Caki2 (cell line): ENCODE data around the gene ATXN3. TPM values are rescaled to one million over a fixed set of nuclear protein-coding genes. Genes with fewer than 3 reads are reported as not detected.

Experiments
- DNase-seq: peaks from one replicate; pipeline ENCODE4 v3.0.0-alpha.2; 2015; ENCODE audit warnings: low read depth
- in situ Hi-C: cut with HindIII; loops from 2 replicates; pipeline ENCODE4 v1.10.0; 2016; ENCODE audit warnings: low sequenced_read_pairs, low pct_unique_long_range_greater_than_20kb, mixed read lengths
- total RNA-seq: library from RNA; depleted of rRNA; stranded (reverse); fragments of >200 nt; shearing (Covaris generic); gene quantifications from 2 replicates; pipeline ENCODE4 v1.2.3, GENCODE V29; 2014; ENCODE audit warnings: low replicate concordance; rRNA removed

The ATXN3 gene
- total RNA-seq = 9.5 and 10.9 TPM in 2 replicates

DNA sequence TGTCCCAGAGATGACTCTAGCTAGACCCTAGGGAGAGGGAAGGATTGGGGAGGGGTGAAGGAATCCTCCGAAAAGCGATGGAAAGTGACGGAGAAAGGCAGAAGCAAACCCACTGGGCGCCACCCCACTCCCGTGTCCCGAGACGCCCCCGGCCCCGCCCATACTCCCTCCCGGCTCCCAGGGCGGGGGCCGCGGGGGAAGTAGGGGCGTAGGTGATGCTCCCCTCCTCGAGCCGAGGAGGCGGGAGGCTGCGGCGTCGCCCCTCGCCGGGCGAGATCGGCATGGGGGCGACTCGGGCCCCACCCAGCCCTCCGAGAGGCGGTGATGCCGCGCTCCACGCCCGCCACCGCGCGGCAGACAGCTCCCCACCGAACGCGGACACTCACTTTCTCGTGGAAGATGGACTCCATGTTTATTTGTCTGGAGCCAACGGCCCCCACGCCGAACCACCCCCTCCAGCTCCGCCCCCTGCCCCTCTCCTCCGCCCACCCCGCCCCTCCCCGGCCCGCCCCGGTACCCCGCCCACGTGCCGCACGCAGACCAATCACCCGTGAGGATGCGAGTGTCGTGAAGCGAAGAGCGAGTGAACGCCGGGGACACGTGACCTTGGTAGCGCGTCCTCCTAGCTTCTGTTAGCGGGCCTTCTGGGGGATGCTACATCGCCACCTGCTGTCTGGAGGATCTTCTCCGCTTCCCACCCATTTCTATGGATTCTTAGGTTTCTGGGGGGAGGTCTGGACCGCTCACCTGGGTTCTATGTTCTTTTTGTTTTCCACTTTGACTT lies at the start of gene ATXN3:
TSS of gene ATXN3 (minus strand) at position 440 of the 784 bp plus-strand sequence. CDS start at position 410, 30 bp downstream.
- DNase-seq = peak; percentile 82
- in situ Hi-C loops = no loop called here

DNA sequence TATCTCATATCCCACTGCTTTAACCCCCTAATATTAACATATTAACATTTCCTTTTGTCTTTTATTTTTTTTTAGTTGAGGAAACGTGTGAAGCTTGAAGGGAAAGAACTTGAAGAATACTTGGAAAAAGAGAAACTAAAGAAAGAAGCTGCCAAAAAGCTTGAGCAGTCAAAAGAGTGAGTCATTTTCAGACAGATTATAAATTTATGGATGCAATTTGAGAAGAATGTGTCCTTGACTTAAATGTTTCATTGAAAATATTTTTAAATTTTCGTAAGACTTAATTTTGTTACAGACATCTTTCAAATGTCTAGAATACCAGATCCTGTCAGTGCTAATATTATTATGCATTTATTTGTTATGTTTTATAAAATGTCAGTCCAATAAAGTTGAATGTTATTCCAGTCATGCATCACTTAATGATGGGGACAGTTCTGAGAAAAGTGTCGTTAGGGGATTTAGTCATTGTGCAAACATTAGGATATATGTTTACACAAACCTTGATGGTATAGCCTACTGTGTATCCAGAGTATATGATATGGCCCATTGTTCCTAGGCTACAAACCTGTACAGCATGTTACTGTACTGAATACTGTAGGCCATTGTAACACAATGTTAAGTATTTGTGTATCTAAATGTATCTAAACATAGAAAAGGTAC lies 48.0 kb upstream of the ATXN3 start:
- in situ Hi-C loops = no loop called here
- DNase-seq = peak; percentile 22

DNA sequence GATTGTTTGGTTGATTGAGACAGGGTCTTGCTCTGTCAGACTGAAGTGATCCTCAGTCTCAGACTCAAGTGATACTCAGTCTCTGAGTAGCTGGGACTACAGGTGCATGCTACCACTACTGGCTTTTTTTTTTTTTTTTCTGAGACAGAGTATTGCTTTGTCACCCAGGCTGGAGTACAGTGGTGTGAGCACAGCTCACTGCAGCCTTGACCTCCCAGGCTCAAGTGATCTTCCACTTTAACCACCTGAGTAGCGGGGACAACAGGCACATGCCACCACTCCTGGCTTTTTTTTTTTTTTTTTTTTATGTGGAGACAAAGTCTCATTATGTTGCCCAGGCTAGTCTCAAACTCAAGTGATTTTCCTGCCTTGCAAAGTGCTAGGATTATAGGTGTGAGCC lies 47.2 kb upstream of the ATXN3 start:
- in situ Hi-C loops = no loop called here
- no peak for DNase-seq

DNA sequence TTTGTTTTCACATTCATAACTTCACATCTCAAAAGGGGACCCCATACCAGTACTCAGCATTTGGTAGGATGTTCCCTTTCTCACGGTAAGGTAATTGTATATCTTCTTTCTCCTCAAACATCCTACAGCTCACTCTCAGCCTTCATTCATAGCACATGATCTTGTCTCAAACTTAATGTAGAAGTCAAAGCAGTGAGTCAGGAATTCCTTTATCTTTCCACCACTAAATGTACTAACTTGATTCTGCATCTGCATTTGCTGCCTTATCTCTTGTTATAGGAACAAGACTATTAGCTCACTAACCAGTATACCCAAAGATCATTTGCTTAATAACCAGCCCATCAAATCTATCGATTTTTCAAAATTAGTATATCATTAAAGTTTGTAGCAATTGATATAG lies 38.3 kb upstream of the ATXN3 start:
- in situ Hi-C loops = no loop called here
- no peak for DNase-seq

DNA sequence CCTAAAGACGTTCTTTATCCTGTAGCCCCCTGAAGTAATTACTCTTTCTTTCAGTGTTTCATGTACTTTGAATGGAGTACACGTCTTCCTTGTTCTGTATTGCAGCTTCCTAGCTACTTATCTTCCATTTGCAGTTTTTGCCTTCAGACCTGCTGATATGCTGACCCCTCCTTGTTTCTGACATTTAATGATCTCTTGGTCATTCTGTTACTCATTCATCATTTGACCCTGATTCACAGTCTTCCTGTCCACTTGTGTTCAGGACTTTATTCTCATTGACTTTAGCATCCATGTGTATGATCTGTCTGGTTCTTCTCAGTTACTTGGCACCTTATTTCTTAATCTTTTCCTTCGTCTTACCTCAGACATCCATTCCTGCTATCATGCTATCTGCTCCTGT lies 37.6 kb upstream of the ATXN3 start:
- in situ Hi-C loops = no loop called here

DNA sequence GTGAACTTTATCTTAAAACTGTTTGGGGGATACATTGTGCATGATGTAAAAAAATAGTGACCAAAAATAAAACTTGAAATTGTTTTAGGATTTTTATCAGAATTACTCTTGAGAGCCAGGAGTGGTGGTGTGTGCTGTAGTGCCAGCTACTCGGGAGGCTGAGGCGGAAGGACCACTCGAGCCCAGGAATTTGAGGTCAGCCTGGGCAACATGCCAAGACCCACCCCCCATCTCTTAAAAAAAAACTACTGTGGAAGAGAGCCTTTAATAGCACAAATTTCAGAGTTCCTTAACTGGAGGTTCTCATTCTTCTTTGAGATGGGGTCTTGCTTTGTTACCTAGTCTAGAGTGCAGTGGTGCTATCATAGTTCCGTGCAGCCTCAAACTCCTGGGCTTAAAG lies 36.9 kb upstream of the ATXN3 start:
- in situ Hi-C loops = no loop called here
- DNase-seq = no peak

More for the DNA sequence above, 37.6 kb upstream of the ATXN3 start:
- DNase-seq = no peak

DNA sequence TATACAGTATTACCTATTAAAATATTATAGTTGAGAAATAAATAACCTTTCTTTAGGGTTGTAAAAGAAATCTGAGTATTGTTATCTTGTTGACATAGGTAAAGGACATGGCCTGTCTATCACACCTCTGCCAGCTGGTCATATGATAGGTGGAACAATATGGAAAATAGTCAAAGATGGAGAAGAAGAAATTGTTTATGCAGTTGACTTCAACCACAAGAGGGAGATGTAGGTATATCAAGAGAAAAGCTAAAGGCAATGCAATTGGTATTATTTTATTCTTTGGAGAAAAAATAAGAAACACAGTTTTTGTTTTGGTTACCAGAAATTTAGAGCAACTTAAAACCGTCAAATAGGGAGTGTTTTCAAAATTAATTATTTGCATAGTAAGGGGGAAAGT lies 28.9 kb upstream of the ATXN3 start:
- in situ Hi-C loops = no loop called here
- peak; percentile 18 for DNase-seq

DNA sequence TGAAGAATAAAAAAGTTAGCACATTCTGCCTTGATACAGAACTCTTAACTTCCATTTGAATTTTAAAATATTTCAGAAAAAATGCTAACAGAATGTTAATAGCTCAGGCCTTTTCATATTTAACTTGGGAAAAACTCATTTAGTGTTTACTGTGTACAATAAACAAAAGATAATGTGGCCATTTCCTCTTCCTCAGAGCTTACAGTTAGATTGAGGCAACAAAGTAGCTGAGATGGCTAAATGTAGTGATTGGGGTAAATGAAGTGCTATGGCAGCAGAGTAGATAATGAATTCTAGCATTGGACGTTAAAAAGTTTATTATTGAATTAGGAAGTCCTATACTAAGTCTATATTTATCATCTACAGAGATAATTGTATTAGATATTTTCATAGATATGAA lies 28.1 kb upstream of the ATXN3 start:
- in situ Hi-C loops = no loop called here
- DNase-seq = no peak

DNA sequence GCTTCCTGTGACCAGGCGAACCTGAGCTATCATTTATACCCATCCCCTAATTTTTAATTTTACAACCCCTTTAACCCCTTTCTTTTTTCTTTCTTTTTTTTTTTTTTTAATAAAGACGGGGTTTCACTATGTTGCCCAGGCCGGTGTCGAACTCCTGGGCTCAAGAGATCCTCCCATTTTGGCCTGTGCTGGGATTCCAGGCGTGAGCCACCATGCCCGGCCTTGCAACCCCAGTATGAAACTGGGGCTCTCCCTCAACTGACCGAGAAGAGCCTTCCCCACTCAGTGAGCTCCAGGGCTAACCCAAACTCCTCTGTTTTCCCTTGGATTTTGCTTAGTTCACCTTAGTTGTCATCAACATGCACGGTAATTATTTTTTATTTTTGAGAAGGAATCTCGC lies 16.4 kb upstream of the ATXN3 start:
- DNase-seq = no peak
- in situ Hi-C loops = no loop called here

DNA sequence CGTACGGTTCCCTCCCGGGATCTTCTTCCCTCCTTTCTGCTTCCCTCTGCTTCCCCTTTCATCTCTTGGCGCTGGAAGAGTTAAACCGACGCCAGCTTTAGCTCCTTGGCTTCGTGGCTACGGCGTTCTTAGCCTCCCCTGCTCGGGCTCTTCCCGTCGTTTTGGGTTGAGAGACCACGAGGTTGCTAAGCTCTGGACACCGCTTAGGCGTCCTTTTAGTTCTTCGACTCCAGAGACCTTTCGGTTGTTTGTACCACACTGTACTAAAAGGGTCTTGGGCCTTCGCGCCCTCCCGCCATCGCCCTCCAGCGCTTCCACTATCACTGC lies 15.9 kb upstream of the ATXN3 start:
- in situ Hi-C loops = no loop called here

DNA sequence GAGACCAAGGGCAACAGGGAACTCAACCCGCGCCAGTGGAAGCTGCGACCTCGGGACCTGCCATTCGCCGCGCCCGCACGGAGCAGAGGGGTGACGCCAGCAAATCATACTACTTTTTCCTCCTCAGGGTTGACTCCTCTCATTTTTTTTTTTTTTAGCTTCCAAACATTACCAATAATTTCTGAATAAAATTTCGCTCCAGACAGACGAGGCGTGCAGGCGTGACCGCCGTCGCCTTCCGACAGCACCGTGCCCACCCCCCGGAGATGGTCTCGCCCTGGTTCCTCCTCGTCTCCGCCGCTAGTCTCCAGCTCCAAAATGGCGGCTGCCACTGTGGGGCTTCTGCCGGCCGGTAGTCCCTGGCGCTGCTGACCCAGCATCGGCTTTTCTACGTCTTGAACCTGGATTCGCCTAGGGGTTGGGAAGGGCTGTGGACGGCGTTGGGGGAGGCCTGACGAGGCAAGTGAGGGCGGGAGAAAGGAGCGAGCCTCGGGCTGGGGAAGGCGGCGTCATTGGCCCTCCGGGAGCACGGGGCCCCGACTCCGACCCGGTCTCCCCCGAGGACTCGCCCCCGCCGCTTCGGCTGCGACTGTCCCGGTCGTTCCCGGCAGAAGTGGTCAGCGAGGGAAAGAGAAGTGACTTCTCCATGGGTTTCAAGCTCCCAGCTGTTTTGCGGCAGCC lies 15.4 kb upstream of the ATXN3 start, which contains the start of the genes CPSF2 and NDUFB1:
TSS of gene CPSF2 (plus strand) at position 300 of the 681 bp plus-strand sequence. CDS start 9,016 bp downstream, outside the sequence.
TSS of gene NDUFB1 (minus strand) at position 37 of the 681 bp plus-strand sequence. CDS start 4,069 bp downstream, outside the sequence.
- DNase-seq = peak; percentile 80
- in situ Hi-C loops = no loop called here

More for the DNA sequence above, 15.9 kb upstream of the ATXN3 start:
- no peak for DNase-seq

DNA sequence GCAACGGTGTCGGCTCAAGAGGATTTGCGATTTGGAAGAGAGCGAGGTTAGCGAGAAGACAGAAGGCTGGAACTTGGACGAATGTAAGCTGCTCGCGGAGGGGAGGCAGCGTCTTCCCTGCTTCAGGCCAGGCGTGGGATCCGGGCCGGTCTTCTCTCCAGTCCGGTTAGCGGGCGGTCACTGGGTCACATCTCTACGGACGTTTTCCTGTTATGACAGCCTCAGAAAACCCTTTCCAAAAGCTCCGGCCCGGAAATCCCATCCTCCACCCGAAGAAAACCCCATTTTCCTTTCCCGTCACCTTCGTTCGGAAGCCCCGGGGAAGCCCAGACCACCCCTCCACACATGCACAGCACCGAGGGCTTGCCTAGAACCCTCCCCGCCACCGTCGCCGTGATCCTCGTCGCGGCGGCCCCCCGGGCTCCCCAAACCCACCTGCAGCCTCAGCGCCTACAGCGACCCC lies 14.9 kb upstream of the ATXN3 start:
- in situ Hi-C loops = no loop called here
- no peak for DNase-seq

DNA sequence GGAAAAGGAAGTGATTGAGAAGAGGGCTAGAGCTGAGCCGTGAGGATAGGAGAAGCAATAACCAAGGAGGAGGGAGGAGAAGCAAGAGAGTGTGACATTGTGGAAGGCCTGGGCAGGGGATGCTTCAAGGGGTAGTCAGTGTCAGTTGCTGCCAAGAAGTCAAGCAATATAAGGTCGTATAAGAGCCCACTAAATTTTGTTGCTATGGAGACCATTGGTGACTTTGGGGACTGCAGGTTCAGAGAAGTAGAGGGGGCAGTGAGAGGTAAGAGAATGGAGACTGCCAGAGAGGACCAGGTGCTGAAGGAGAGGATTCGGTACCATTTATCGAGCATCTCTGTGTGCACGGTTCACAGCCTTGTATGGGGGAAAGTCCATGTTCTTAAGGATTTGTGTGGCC lies 3.1 kb upstream of the ATXN3 start:
- DNase-seq = no peak
- in situ Hi-C loops = no loop called here

DNA sequence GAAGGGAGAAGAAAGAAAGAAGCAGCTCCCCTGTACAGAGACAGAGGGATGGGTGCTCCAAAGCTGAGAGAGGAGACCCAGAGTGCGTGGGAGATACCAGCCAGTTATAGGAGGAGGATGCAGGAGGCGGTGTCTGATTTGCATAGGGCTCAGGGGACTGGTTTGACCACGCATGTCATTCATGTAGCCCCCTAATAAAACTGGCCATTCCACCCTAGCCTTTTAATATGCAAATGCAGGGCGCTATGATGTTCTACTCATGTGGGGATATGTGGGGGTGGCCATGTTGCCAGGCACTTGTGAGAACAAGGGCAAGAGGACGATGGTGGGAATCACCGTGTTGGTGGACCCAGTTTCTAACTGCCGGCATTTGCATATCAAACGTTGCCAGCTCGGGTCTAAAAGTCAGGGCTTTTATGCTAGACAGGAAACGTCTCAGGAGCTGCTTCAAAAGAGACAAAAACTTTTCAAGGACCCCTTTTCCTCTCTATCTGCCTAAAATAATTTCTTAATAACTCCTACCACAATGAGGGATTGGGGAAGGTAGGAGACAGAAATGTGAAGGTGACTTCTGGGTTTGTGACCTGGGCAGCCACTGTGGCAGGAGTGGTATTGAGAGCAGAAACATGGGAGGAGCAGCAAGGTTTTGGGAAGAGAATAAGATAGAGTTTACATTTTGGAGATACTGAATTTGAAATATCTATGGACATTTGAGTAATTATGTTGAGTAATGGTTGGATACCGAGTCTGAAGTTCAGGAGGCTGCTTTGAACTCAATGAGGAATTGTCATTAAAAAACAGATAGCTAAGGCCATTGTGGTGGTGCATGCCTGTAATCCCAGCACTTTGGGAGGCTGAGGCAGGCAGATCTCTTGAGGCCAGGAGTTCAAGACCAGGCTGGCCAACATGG lies 2.2 kb upstream of the ATXN3 start:
- in situ Hi-C loops = no loop called here
- DNase-seq = no peak

DNA sequence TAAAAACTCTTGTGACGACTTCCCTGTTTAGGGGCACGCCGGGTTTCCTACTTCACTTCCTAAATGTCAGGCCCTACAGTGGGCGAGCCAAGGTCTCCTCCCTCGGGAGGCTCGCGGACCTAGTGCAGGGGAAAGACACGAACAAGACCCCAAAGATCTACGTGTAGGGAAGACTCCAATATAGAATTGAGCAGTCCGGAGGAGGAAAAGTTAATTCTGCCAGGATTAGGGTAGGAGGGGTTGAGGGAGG lies 564 bp downstream of the ATXN3 start:
- in situ Hi-C loops = no loop called here
- DNase-seq = no peak

DNA sequence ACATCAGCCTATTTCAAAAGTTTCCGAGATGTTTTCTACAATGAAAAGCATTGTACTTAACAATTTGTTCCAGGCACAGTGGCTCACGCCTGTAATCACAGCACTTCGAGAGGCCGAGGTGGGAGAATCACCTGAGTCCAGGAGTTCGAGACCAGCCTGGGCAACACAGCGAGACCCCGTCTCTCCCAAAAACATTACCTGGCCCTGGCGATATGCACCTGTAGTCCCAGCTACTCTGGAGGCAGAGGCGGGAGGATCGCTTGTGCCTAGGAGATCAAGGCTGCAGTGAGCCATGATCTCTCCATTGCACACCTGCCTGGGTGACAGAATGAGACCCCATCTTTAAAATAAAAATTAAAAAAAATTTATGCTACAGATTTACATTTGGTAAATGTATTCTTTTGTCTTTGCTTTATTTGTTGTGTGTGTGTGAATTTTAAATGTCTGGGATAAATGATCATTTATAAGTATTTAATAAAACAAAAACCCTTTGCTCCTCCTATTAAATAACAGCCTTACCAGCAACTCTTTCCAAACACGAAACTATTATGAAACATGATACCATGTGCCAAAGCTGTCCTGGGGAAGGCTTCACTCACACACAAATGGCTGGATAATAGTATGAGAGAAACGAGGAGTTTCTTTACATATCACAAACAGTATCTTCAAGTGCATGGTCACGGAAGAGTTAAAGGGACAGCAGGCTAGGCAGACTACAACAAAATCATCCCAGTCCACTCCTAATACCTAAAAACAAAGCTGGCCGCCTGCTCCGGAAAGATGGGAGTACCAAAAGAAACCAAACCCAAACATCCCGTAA lies 1.1 kb downstream of the ATXN3 start:
- in situ Hi-C loops = no loop called here
- DNase-seq = no peak

DNA sequence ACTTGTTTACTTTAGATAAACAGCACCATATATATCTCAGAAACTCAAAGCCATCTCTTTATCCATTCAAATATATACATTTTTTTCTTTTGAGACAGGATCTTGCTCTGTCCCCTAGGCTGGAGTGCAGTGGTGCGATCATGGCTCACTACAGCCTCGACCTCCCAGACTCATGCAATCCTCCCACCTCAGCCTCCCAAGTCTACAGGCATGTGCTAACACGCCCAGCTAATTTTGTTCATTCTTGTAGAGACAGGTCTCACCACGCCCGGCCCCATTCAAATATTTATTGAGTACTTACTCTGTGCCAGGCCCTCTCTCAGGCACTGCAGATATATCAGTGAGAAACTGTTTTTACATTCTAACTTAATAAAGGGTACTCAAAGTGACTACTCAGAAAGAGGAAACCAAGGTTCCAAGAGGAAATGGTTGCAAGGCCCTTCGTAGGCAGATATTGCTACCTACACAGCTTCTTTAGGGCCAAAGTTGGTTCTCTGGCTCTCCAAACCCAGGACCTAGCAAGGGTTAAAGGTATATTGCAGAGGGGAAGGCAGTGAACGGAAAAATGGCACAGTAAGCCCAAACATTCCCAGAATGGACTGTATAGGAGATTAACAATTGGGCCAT lies 2.9 kb downstream of the ATXN3 start:
- DNase-seq = no peak
- in situ Hi-C loops = no loop called here
